ENCODE data around the gene GIMAP5. TPM values are rescaled to one million over a fixed set of nuclear protein-coding genes. Genes with fewer than 3 reads are reported as not detected.

Gene GIMAP5
- total and polyA plus RNA-seq, 2 donors (not counting 1 experiment from before 2014, with no cell fraction given): not detected

DNA sequence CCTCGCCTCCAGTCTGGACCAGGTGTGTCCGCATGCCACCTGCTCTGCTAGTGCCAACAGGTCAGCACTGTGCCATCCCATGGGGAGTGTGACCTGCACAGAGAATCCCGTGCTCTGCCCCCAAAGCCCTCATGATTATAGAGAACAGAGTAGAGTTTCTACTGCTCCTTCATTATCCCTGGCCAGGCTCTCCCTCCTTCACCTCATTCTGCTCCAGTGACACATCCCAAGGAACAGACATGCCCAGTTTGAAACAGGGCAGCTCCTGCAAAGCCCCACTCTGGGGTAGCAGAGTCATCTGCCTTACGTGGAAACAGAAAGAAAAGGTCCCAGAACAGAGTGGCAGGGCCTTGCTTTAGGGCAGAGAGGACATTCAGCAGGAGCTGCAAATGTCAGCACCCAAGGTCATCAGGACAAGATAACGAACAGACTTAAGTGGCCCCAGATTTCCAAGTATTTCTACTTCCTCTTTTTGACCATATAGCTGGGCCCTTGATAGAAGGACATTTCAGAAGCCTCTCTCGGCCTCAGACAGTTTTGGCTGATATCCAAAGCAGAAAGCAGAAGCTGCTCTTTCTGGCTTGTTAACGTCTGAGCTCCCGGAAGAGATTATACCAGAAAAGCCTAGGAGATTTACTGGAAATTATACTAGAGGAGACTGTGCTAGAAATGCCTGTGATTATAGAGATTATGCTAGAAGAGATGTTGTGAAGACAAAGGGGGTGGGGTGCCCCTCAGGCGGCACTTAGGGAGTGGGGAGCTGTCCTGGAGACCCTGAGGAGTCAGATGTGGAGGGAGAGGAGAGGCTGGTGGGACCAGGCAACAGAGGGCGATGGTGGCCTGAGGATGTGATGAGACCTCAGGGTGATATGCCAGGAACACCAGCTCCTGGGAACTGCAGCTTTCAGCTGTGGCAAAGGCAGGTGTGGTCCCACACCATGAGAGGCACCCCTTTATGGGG is 50.4 kb downstream of the GIMAP5 start:
- Histone ChIP-seq H3K4me2 (ENCODE audit: extremely low read depth, insufficient read depth, low read length) (no peak overlapping the region), H3K9ac (ENCODE audit: insufficient read depth, low read length) (no peak overlapping the region), H3K79me2 (ENCODE audit: control insufficient read depth, insufficient read depth, low read length) (no peaks in the 10 kb centered on the region), H3K27me3 (ENCODE audit: control insufficient read depth, insufficient read depth, low read length) (no peaks in the 10 kb centered on the region), H3K4me3 (replicated peaks in 1 of 4; ENCODE audit: control extremely low read depth in 1 of 4, insufficient read depth in 1 of 4, low read depth in 3 of 4, low read length in 4 of 4) (no peak overlapping the region), H4K20me1 (ENCODE audit: control insufficient read depth, extremely low read depth, insufficient read depth, low read length) (no peaks in the 10 kb centered on the region), H3K4me1 (ENCODE audit: control insufficient read depth, extremely low read depth, insufficient read depth, low read length) (no peaks in the 10 kb centered on the region), H2AFZ (ENCODE audit: low read length) (no peak overlapping the region), H3K36me3 (ENCODE audit: control insufficient read depth, insufficient read depth, low read length) (no peaks in the 10 kb centered on the region), H3K9me3 (ENCODE audit: control insufficient read depth, insufficient read depth, low read depth, low read length) (no peaks in the 10 kb centered on the region), H3K27ac (ENCODE audit: insufficient read depth, low read length) (no peak overlapping the region)
- no peak for DNase-seq (ENCODE audit: low read depth in 2 of 2)
- TF ChIP-seq EZH2 (IDR thresholded peaks at IDR 0.05; ENCODE audit: low read length, missing control alignments): no peak
- TF ChIP-seq, protein P1, sequence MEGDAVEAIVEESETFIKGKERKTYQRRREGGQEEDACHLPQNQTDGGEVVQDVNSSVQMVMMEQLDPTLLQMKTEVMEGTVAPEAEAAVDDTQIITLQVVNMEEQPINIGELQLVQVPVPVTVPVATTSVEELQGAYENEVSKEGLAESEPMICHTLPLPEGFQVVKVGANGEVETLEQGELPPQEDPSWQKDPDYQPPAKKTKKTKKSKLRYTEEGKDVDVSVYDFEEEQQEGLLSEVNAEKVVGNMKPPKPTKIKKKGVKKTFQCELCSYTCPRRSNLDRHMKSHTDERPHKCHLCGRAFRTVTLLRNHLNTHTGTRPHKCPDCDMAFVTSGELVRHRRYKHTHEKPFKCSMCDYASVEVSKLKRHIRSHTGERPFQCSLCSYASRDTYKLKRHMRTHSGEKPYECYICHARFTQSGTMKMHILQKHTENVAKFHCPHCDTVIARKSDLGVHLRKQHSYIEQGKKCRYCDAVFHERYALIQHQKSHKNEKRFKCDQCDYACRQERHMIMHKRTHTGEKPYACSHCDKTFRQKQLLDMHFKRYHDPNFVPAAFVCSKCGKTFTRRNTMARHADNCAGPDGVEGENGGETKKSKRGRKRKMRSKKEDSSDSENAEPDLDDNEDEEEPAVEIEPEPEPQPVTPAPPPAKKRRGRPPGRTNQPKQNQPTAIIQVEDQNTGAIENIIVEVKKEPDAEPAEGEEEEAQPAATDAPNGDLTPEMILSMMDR (conservative IDR thresholded peaks at IDR 0.05 in 1 of 2, IDR thresholded peaks at IDR 0.05 in 1 of 2; ENCODE audit: low read depth in 1 of 2, low read length in 2 of 2): no peak

DNA sequence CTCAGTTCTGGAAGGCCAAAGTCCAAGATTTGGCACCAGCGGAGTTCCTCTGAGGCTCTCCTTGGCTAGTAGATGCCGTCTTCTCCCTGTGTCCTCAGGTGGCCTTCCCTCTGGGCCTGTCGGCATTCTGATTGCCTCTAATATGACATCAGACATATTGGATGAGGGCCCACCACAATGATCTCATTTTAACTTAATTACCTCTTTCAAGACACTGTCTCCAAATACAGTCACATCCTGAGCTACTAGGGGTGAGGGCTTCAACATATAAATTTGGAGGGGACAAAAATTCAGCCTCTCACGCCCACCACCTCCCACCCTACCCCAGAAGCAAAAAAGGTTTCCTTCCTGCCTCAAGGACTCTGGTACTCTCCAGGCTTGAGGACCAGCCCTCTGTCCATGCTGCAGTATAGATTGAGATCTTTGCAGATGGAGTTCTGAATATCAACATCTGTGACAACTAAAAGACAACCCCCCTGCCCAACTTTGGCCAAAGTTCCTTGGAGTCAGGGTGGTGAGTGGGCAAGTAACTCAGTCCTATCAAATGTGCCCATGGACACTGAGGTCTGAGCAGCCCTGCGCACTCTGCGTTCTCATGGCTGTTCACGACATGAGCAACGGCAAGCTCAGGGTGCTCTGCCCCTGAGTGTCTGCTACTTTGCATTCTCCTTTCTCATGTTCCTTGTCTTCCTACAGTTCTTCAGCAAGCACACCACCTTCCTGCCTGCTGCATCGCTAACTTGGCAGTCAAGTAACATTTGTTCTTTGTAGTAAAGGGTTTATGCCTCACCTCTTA is 51.5 kb downstream of the GIMAP5 start:
- H3K4me1 ChIP-seq (ENCODE audit: control insufficient read depth, extremely low read depth, insufficient read depth, low read length): no peaks in the 10 kb centered on the region
- no peaks in the 10 kb centered on the region for H3K36me3 ChIP-seq (ENCODE audit: control insufficient read depth, insufficient read depth, low read length)
- no peak overlapping the region for H3K4me3 ChIP-seq (replicated peaks in 1 of 4; ENCODE audit: control extremely low read depth in 1 of 4, insufficient read depth in 1 of 4, low read depth in 3 of 4, low read length in 4 of 4)
- no peaks in the 10 kb centered on the region for H4K20me1 ChIP-seq (ENCODE audit: control insufficient read depth, extremely low read depth, insufficient read depth, low read length)
- no peaks in the 10 kb centered on the region for H3K27me3 ChIP-seq (ENCODE audit: control insufficient read depth, insufficient read depth, low read length)
- no peak overlapping the region for H3K27ac ChIP-seq (ENCODE audit: insufficient read depth, low read length)
- no peak for DNase-seq (ENCODE audit: low read depth in 2 of 2)
- no peaks in the 10 kb centered on the region for H3K79me2 ChIP-seq (ENCODE audit: control insufficient read depth, insufficient read depth, low read length)
- H3K9me3 ChIP-seq (ENCODE audit: control insufficient read depth, insufficient read depth, low read depth, low read length): no peaks in the 10 kb centered on the region
- no peak overlapping the region for H2AFZ ChIP-seq (ENCODE audit: low read length)
- H3K4me2 ChIP-seq (ENCODE audit: extremely low read depth, insufficient read depth, low read length): no peak overlapping the region
- TF ChIP-seq, protein P1 (conservative IDR thresholded peaks at IDR 0.05 in 1 of 2, IDR thresholded peaks at IDR 0.05 in 1 of 2; ENCODE audit: low read depth in 1 of 2, low read length in 2 of 2): no peak
- no peak for TF ChIP-seq EZH2 (IDR thresholded peaks at IDR 0.05; ENCODE audit: low read length, missing control alignments)
- no peak overlapping the region for H3K9ac ChIP-seq (ENCODE audit: insufficient read depth, low read length)

DNA sequence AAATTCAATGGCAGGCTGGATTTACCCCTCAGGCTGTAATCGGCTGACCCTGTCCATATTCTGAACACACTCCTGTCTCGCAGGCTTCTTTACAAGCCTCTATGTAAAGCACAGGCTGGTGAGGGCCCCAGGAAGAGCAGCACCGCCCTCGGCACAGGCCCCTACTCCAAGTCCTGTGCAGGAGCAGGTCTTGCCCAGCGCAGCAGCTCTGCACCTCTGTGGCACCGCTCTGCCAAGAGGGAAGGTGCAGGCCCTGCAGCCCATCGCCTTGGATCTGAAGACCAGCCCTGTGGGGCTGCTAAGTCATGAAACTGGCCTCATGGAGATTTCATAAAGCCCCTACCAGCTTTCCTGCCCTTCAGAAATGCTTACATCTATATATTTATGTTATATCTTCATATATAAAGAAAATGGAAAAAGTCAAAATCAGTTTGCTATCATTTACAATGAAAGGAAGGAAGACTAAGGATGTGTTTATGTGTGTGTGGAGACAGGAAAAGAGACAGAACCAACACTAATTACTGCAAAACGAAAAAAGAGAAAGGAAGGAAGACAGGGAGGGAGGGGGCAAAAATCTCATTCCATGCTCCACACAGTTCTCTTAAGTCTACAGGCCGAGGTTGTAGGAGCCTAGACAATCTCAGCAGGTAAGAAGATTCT is 53.3 kb downstream of the GIMAP5 start:
- Histone ChIP-seq H4K20me1 (ENCODE audit: control insufficient read depth, extremely low read depth, insufficient read depth, low read length) (no peaks in the 10 kb centered on the region), H3K36me3 (ENCODE audit: control insufficient read depth, insufficient read depth, low read length) (no peaks in the 10 kb centered on the region), H3K4me3 (replicated peaks in 1 of 4; ENCODE audit: control extremely low read depth in 1 of 4, insufficient read depth in 1 of 4, low read depth in 3 of 4, low read length in 4 of 4) (no peak overlapping the region), H3K4me2 (ENCODE audit: extremely low read depth, insufficient read depth, low read length) (no peak overlapping the region), H3K4me1 (ENCODE audit: control insufficient read depth, extremely low read depth, insufficient read depth, low read length) (no peaks in the 10 kb centered on the region), H3K27me3 (ENCODE audit: control insufficient read depth, insufficient read depth, low read length) (no peaks in the 10 kb centered on the region), H3K9ac (ENCODE audit: insufficient read depth, low read length) (no peak overlapping the region), H3K9me3 (ENCODE audit: control insufficient read depth, insufficient read depth, low read depth, low read length) (no peaks in the 10 kb centered on the region), H3K79me2 (ENCODE audit: control insufficient read depth, insufficient read depth, low read length) (no peaks in the 10 kb centered on the region), H3K27ac (ENCODE audit: insufficient read depth, low read length) (no peak overlapping the region), H2AFZ (ENCODE audit: low read length) (no peak overlapping the region)
- no peak for TF ChIP-seq EZH2 (IDR thresholded peaks at IDR 0.05; ENCODE audit: low read length, missing control alignments)
- TF ChIP-seq, protein P1 (conservative IDR thresholded peaks at IDR 0.05 in 1 of 2, IDR thresholded peaks at IDR 0.05 in 1 of 2; ENCODE audit: low read depth in 1 of 2, low read length in 2 of 2): no peak
- DNase-seq (ENCODE audit: low read depth in 2 of 2): no peak

Data from fibroblast of lung (primary cell).